Prostate gland (tissue), 2 donors: ENCODE data around the gene EEFSEC. TPM values are rescaled to one million over a fixed set of nuclear protein-coding genes. Genes with fewer than 3 reads are reported as not detected.
A peak's percentile ranks its signal among the peaks of the same experiment; 100 is the strongest.

ENCODE experiments used
- DNase-seq: peaks from one replicate; pipeline ENCODE4 v3.0.0-alpha.2; 2019; ENCODE audit warnings: low spot score
- H3K27ac ChIP-seq, 2 donors: fragments of 200-600 bp; sonication (generic); 2 replicates each; pipeline ENCODE4 v1.5.1; 2017 to 2019
- H3K27me3 ChIP-seq: fragments of 200-600 bp; sonication (generic); replicated peaks from 2 replicates; pipeline ENCODE4 v1.5.1; 2019; ENCODE audit not compliant: insufficient read depth
- H3K36me3 ChIP-seq, 2 donors: fragments of 200-600 bp; sonication (generic); 1 replicate in 1 of 2; 2 replicates in 1 of 2; pipeline versions ENCODE4 v1.5.1 to v1.8.1; 2017 to 2019
- H3K4me1 ChIP-seq: fragments of 200-600 bp; sonication (generic); replicated peaks from 2 replicates; pipeline ENCODE4 v1.5.1; 2019
- H3K4me3 ChIP-seq, 2 donors: fragments of 200-600 bp; sonication (generic); 2 replicates each; pipeline ENCODE4 v1.5.1; 2017 to 2019
- H3K9me3 ChIP-seq: fragments of 200-600 bp; sonication (generic); 2 replicates; pipeline ENCODE4 v1.5.1; 2017
- CTCF ChIP-seq, 4 experiments: fragments of 200-600 bp in 2 of 4; fragments of 450-650 bp in 2 of 4; sonication (generic) in 2 of 4; IDR thresholded peaks; 1 replicate in 3 of 4; 2 replicates in 1 of 4; pipeline ENCODE4 v1.5.1; 2016 to 2019; ENCODE audit warnings: antibody characterized with exemption in 4 of 4, mild to moderate bottlenecking in 2 of 4, moderate library complexity in 2 of 4
- POLR2A ChIP-seq: fragments of 450-650 bp; IDR thresholded peaks from one replicate; pipeline ENCODE4 v1.6.1; 2016; ENCODE audit warnings: antibody characterized with exemption, mild to moderate bottlenecking
- POLR2AphosphoS5 ChIP-seq: sonication (generic); formaldehyde crosslinking; IDR thresholded peaks from one replicate; pipeline ENCODE4 v1.6.1; 2017; ENCODE audit warnings: antibody characterized with exemption
- WGBS: methylation state at CpG from one replicate; pipeline ENCODE4 v1.1.5; 2018; 5-methylcytosine and 5-hydroxymethylcytosine counted together
- intact Hi-C: fragments of 100-400 bp; cut with DNase I; formaldehyde crosslinking; loops from one replicate; pipeline ENCODE4 v1.14.2; 2022
- total RNA-seq, 2 donors: library from RNA; depleted of rRNA; stranded (reverse); fragments of >200 nt; gene quantifications; one replicate each; pipeline ENCODE4 v1.1.0, GENCODE V29; 2016

The EEFSEC gene
- total RNA-seq, 2 donors from 2014 or later = 24.7 to 26.1 TPM

DNA sequence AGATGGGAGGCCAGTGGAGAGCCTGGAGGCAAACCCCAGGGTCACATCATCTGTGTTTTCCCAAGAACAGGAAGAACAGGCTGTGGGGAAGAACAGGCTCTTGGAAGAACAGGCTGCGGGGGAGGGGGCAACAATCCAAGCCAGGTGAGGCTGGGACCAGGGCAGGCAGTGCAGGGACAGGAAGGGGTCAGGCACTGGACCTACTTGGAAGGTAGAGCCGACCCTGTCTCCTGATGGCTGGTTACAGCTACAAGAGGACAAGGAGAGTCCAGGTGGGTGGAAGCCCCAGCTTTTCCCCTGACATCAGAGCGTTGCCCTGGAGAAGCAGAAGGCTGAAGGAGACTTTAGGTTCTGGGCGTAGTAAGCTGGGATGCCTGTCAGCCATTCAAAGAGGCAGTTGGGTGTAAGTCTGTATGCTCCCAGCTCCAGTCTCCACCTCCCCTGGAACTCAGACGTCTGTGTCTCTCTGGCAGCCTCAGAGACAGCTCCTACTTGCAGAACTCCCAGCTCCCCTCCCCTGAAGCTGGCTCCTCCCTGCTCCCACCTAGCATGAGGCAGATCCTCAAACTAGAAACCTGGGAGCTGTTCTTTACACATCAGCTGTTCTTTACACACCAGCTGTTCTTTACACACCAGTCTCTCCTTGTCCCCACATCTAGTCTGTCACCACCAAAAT, 182.5 kb downstream of the EEFSEC start:
- 30% methylated on average over 5 of the region's 5 CpGs for WGBS
- intact Hi-C loops = no loop called here

GRCh38 chr3:128336337-128337156, 183.3 kb downstream of the EEFSEC start:
- no peak for DNase-seq
- 68% methylated on average over 14 of the region's 14 CpGs for WGBS
- Histone ChIP-seq H3K4me3 (no peak overlapping the region), H3K36me3 (no peaks in the 10 kb centered on the region), H3K27ac (peak overlapping the region; percentile 82 to 83), H3K4me1 (peaks cover 48% of the 10 kb centered on the region), H3K27me3 (no peaks in the 10 kb centered on the region), H3K9me3 (no peaks in the 10 kb centered on the region)
- intact Hi-C loops = no loop called here
- no peak for TF ChIP-seq CTCF (IDR thresholded peaks at IDR 0.05)
- TF ChIP-seq POLR2AphosphoS5 = no peak
- TF ChIP-seq POLR2A = no peak

More for the DNA sequence above, 182.5 kb downstream of the EEFSEC start:
- no peak overlapping the region for H3K4me3 ChIP-seq
- TF ChIP-seq CTCF (IDR thresholded peaks at IDR 0.05) = no peak
- TF ChIP-seq POLR2A = no peak
- TF ChIP-seq POLR2AphosphoS5 = peak; percentile 63
- peak; percentile 80 for DNase-seq
- H3K9me3 ChIP-seq = no peaks in the 10 kb centered on the region
- peak overlapping the region; percentile 82 to 83 for H3K27ac ChIP-seq
- H3K4me1 ChIP-seq = peaks cover 48% of the 10 kb centered on the region
- no peaks in the 10 kb centered on the region for H3K36me3 ChIP-seq
- H3K27me3 ChIP-seq = no peaks in the 10 kb centered on the region

DNA sequence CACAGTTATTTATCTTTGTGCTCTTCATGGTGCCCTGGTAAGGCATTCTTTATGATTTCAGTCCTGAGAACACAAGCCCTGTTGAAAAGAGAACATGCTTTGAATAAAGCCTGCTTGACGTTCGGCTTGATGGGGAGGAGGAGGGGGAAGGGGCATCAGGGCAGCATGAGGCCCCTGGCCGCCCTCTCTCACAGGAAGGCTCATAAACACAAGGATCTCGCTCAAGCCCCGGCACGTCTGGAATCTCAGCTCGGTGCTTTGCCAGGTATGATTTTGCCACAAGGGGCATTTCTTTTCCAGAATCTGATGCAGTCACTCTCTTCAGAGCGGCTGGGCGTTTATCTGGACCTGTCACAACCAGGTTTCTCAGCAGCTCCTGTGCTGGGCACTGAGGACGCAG, 184.0 kb downstream of the EEFSEC start:
- DNase-seq = peak; percentile 88

GRCh38 chr3:128338536-128339330, 185.5 kb downstream of the EEFSEC start:
- 61% methylated on average over 12 of the region's 12 CpGs for WGBS
- H3K4me3 ChIP-seq = no peak overlapping the region
- TF ChIP-seq CTCF (IDR thresholded peaks at IDR 0.05) = no peak
- TF ChIP-seq POLR2AphosphoS5 = no peak
- no peak for TF ChIP-seq POLR2A
- DNase-seq = no peak
- H3K36me3 ChIP-seq = no peaks in the 10 kb centered on the region
- H3K4me1 ChIP-seq = peaks cover 48% of the 10 kb centered on the region
- no peaks in the 10 kb centered on the region for H3K9me3 ChIP-seq
- no peaks in the 10 kb centered on the region for H3K27me3 ChIP-seq
- peak overlapping the region; percentile 66 to 70 for H3K27ac ChIP-seq
- intact Hi-C loops = no loop called here

More for the DNA sequence above, 184.0 kb downstream of the EEFSEC start:
- Histone ChIP-seq H3K9me3 (no peaks in the 10 kb centered on the region), H3K4me1 (peaks cover 48% of the 10 kb centered on the region), H3K4me3 (no peak overlapping the region), H3K27ac (peak overlapping the region; percentile 82 to 83), H3K27me3 (no peaks in the 10 kb centered on the region), H3K36me3 (no peaks in the 10 kb centered on the region)
- intact Hi-C loops = no loop called here
- TF ChIP-seq POLR2AphosphoS5 = peak; percentile 89
- peak; percentile 23 for TF ChIP-seq POLR2A
- TF ChIP-seq CTCF (IDR thresholded peaks at IDR 0.05) = peak in 2 of 4 experiments; percentile 16 to 31
- 50% methylated on average over 10 of the region's 10 CpGs for WGBS
